Stomach (tissue), 9 donors: ENCODE results near the gene ARHGAP32. TPM values are rescaled to one million over a fixed set of nuclear protein-coding genes. Genes with fewer than 3 reads are reported as not detected.

Source experiments
- DNase-seq, 2 donors: peaks; one replicate each; pipeline versions ENCODE4 v3.0.0 to v3.0.0-alpha.2; 2013 to 2019
- H3K27ac ChIP-seq, 5 donors: fragments of 200-600 bp in 4 of 5; sonication (generic) in 4 of 5; one replicate each; pipeline ENCODE4 v1.5.1; 2013 to 2019; ENCODE audit warnings: mild to moderate bottlenecking in 1 of 5, moderate library complexity in 1 of 5
- H3K27me3 ChIP-seq, 3 donors: fragments of 200-600 bp; sonication (generic); one replicate each; pipeline ENCODE4 v1.5.1; 2017 to 2019; ENCODE audit warnings: mixed run types in 1 of 3
- H3K36me3 ChIP-seq, 4 donors: fragments of 200-600 bp; sonication (generic); 1 replicate in 3 of 4; 2 replicates in 1 of 4; pipeline ENCODE4 v1.5.1; 2016 to 2019
- H3K4me1 ChIP-seq, 4 donors: fragments of 200-600 bp; sonication (generic); one replicate each; pipeline ENCODE4 v1.5.1; 2016 to 2019
- H3K4me3 ChIP-seq, 4 donors: fragments of 200-600 bp; sonication (generic) in 3 of 4; one replicate each; pipeline ENCODE4 v1.5.1; 2016 to 2019; ENCODE audit warnings: mild to moderate bottlenecking in 1 of 4
- H3K9me3 ChIP-seq, 4 donors: fragments of 200-600 bp; sonication (generic); one replicate each; pipeline ENCODE4 v1.5.1; 2016 to 2019
- EP300 ChIP-seq: sonication (generic); formaldehyde crosslinking; IDR thresholded peaks from one replicate; pipeline ENCODE4 v1.6.1; 2017; ENCODE audit warnings: antibody characterized with exemption
- POLR2A ChIP-seq, 4 donors: fragments of 450-650 bp; IDR thresholded peaks; one replicate each; pipeline ENCODE4 v1.6.1; 2016; ENCODE audit warnings: antibody characterized with exemption in 4 of 4, control low read depth in 2 of 4, mild to moderate bottlenecking in 1 of 4, moderate library complexity in 1 of 4
- POLR2AphosphoS5 ChIP-seq, 3 donors: sonication (generic); formaldehyde crosslinking; IDR thresholded peaks; one replicate each; pipeline ENCODE4 v1.6.1; 2016; ENCODE audit warnings: antibody characterized with exemption in 3 of 3
- WGBS, 5 donors: extraction: QIAGEN DNeasy Blood & Tissue Kit in 3 of 5; methylation state at CpG; one replicate each; pipeline versions ENCODE4 v1.1.5 to v1.1.7; 2013 to 2018; 5-methylcytosine and 5-hydroxymethylcytosine counted together
- intact Hi-C: fragments of 100-400 bp; cut with DNase I; formaldehyde crosslinking; loops from one replicate; pipeline ENCODE4 v1.15.1; 2023; ENCODE audit warnings: low total_unique reads
- polyA plus RNA-seq, 3 donors: library from polyadenylated mRNA; stranded (reverse); fragments of 200-250 nt; gene quantifications; one replicate each; pipeline ENCODE4 v1.2.3, GENCODE V29; 2013
- total RNA-seq, 5 donors: library from RNA; depleted of rRNA; stranded (reverse); fragments of >200 nt; gene quantifications; one replicate each; pipeline versions ENCODE4 v1.1.0 to v1.2.3, GENCODE V29; 2014 to 2016
- TF ChIP-seq, protein P1 (sequence below), 7 experiments: fragments of 450-650 bp in 4 of 7; fragments of 200-600 bp in 3 of 7; sonication (generic) in 3 of 7; IDR thresholded peaks; one replicate each; pipeline ENCODE4 v1.5.1; 2016 to 2019; ENCODE audit warnings: antibody characterized with exemption in 7 of 7, control low read depth in 2 of 7, mild to moderate bottlenecking in 1 of 7
- donor health status: healthy with polysubstance abuse.
- donor health status: Bipolar disorder and iron deficiency.
- donor health status: healthy.

Gene ARHGAP32
- total and polyA plus RNA-seq, 8 donors: 2.9 to 70.1 (median 34.3) TPM

DNA sequence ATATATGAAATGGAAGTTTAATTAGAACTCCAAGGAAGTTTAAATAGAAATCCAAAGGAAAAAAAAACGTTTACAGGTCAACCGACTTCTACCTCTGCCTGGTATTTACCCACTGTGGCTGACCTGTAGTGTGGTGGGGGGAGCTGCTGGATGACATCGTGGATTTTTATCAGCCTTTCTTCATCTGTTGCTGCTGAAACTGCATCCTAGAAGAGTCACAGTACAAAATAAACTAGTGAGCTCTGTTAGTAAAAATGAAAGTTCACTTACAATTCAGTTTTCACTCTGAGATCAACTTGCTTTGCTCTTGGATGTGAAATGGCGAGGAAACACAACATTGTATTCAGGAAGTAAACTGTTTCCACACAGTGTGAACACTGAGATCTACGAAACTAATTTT is 206.2 kb downstream of the ARHGAP32 start:
- TF ChIP-seq EP300 (no peak), POLR2A (IDR thresholded peaks at IDR 0.05) (no peak), POLR2AphosphoS5 (IDR thresholded peaks at IDR 0.05) (no peak)
- TF ChIP-seq, protein P1, sequence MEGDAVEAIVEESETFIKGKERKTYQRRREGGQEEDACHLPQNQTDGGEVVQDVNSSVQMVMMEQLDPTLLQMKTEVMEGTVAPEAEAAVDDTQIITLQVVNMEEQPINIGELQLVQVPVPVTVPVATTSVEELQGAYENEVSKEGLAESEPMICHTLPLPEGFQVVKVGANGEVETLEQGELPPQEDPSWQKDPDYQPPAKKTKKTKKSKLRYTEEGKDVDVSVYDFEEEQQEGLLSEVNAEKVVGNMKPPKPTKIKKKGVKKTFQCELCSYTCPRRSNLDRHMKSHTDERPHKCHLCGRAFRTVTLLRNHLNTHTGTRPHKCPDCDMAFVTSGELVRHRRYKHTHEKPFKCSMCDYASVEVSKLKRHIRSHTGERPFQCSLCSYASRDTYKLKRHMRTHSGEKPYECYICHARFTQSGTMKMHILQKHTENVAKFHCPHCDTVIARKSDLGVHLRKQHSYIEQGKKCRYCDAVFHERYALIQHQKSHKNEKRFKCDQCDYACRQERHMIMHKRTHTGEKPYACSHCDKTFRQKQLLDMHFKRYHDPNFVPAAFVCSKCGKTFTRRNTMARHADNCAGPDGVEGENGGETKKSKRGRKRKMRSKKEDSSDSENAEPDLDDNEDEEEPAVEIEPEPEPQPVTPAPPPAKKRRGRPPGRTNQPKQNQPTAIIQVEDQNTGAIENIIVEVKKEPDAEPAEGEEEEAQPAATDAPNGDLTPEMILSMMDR (IDR thresholded peaks at IDR 0.05): no peak
- intact Hi-C loops: no loop called here
- WGBS, 5 donors: 62 to 70% (median 65%) methylated on average over 5 of the region's 5 CpGs

DNA sequence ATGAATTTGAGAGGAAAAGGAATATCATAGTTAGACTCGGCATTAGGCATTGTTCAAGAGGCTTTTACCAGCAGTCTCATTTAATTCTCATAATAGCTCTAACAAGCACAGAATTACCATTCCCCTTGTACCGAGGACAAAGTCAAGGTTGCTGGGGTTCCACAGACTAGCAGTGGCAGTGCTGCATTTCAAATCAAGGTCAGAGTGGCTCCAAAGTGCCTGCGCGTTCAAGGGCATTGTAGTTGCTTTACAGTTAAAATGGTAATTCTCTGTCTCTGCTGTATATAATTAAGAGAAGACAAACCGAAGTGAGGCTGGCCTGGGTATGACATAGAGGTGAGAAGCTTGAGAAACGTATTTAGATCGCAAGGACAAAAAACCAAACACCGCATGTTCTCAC is 209.1 kb downstream of the ARHGAP32 start:
- H3K4me1 ChIP-seq: no peaks in the 10 kb centered on the region
- H3K27me3 ChIP-seq: no peaks in the 10 kb centered on the region
- peaks cover 7 to 82% (median 70%) of the 10 kb centered on the region in 4 donors for H3K36me3 ChIP-seq
- TF ChIP-seq EP300 (no peak), POLR2A (IDR thresholded peaks at IDR 0.05) (no peak), POLR2AphosphoS5 (IDR thresholded peaks at IDR 0.05) (no peak)
- TF ChIP-seq, protein P1 (IDR thresholded peaks at IDR 0.05): no peak
- H3K9me3 ChIP-seq: no peaks in the 10 kb centered on the region
- 86 to 96% (median 92%) methylated on average over 8 of the region's 8 CpGs for WGBS, 5 donors
- DNase-seq: no peak
- intact Hi-C loops: no loop called here
- H3K27ac ChIP-seq: no peak overlapping the region
- no peak overlapping the region for H3K4me3 ChIP-seq

More for the DNA sequence above, 206.2 kb downstream of the ARHGAP32 start:
- H3K27me3 ChIP-seq: no peaks in the 10 kb centered on the region
- peaks cover 5 to 54% (median 43%) of the 10 kb centered on the region in 4 donors for H3K36me3 ChIP-seq
- DNase-seq: no peak
- no peaks in the 10 kb centered on the region for H3K4me1 ChIP-seq
- no peaks in the 10 kb centered on the region for H3K9me3 ChIP-seq
- no peak overlapping the region for H3K4me3 ChIP-seq
- H3K27ac ChIP-seq: no peak overlapping the region

DNA sequence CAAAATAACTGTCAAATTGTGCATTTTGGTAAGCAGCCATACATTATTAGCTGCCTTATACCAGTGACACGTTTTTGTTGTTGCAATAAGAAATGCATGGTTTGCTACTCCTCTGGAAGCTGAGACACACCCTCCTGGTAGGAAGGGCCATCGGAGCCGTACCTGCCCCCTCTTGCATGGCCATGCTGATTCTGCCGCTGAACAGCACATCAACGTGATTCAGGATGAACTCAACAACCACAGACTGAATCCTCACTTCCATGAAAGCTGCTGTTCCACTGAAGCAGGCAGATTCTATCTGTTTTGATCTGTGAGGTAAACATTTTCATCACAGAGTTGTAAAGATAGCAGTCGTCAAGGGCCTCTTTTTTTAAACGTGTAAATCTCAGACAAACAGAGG is 210.9 kb downstream of the ARHGAP32 start:
- TF ChIP-seq POLR2A (IDR thresholded peaks at IDR 0.05): no peak
- Histone ChIP-seq H3K27me3 (no peaks in the 10 kb centered on the region), H3K36me3 (peaks cover 11 to 90% (median 76%) of the 10 kb centered on the region in 4 donors), H3K4me1 (no peaks in the 10 kb centered on the region), H3K4me3 (no peak overlapping the region), H3K9me3 (no peaks in the 10 kb centered on the region), H3K27ac (no peak overlapping the region)
- WGBS, 5 donors: 59 to 75% (median 65%) methylated on average over 7 of the region's 7 CpGs
- DNase-seq: no peak
- intact Hi-C loops: no loop called here

DNA sequence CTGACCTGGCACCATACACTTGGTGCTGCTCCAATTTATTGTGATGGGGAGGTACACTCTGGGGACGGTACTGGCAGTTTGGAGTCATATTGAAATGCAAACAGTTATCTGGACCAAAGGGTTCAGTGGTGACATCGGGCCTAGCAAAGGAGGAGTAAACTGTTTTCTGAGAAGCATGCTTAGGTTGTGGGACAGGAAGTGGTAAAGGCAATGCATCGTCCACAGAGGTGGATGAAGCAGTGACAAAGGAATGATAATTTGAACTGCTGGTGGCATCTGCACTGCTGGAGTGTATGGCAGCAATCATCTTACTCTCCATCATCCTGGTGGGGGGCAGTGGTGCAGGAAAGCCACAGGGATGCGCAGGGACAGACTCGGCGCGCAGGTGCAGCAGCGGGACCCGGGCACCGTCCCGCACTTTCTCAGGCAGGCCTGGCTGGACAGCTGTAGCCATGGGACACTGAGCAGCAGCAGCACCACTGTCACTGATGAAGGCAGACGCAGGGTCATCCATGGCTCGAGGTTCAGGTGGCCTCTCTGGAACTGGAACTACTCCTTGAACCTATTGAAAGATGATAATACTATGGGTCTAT is 221.4 kb downstream of the ARHGAP32 start:
- Histone ChIP-seq H3K36me3 (peaks cover 50 to 83% (median 74%) of the 10 kb centered on the region in 4 donors), H3K4me3 (no peak overlapping the region), H3K4me1 (no peaks in the 10 kb centered on the region), H3K9me3 (no peaks in the 10 kb centered on the region), H3K27ac (no peak overlapping the region), H3K27me3 (no peaks in the 10 kb centered on the region)
- no peak for TF ChIP-seq EP300
- no peak for TF ChIP-seq POLR2AphosphoS5 (IDR thresholded peaks at IDR 0.05)
- no peak for TF ChIP-seq POLR2A (IDR thresholded peaks at IDR 0.05)
- TF ChIP-seq, protein P1 (IDR thresholded peaks at IDR 0.05): no peak
- intact Hi-C loops: no loop called here
- no peak for DNase-seq
- WGBS, 5 donors: 89 to 96% (median 94%) methylated on average over 13 of the region's 13 CpGs

DNA sequence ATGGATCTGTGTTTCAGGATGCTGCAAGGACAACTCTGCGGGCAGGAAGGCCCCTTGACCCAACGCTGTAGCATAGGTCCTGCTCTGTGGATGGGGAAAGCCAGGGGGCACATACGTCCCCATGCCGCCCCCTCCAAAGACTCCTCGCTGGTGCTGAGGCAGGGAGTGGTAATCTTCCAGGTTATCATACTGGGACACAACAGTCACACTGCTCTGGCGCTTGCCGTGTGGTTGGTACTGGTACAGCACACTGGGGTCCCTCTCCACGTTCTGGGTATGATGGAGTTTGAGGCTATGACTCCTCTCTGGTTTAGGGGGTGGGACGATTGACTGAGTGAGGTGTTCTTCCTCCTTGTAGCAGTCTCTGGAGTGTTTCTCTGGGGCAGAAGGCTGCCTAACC is 223.2 kb downstream of the ARHGAP32 start:
- no peak for DNase-seq
- Histone ChIP-seq H3K27ac (no peak overlapping the region), H3K9me3 (no peaks in the 10 kb centered on the region), H3K4me1 (no peaks in the 10 kb centered on the region), H3K27me3 (no peaks in the 10 kb centered on the region), H3K36me3 (peaks cover 40 to 65% (median 60%) of the 10 kb centered on the region in 4 donors), H3K4me3 (no peak overlapping the region)
- TF ChIP-seq, protein P1 (IDR thresholded peaks at IDR 0.05): no peak
- TF ChIP-seq POLR2AphosphoS5 (IDR thresholded peaks at IDR 0.05): no peak
- TF ChIP-seq EP300: no peak
- TF ChIP-seq POLR2A (IDR thresholded peaks at IDR 0.05): no peak
- 93 to 98% (median 95%) methylated on average over 9 of the region's 9 CpGs for WGBS, 5 donors
- intact Hi-C loops: no loop called here
